Ishikawa (cell line): ENCODE results near the gene GJA4.
A peak's percentile ranks its signal among the peaks of the same experiment; 100 is the strongest.

Experiments used
- CEBPB ChIP-seq: IDR thresholded peaks from 2 replicates; pipeline ENCODE4 v1.6.1; 2012
- CREB1 ChIP-seq: IDR thresholded peaks from 2 replicates; pipeline ENCODE4 v1.6.1; 2012; ENCODE audit warnings: low read depth
- EGR1 ChIP-seq: IDR thresholded peaks from 2 replicates; pipeline ENCODE4 v1.6.1; 2012
- EP300 ChIP-seq: IDR thresholded peaks from 2 replicates; pipeline ENCODE4 v1.6.1; 2012; ENCODE audit warnings: borderline replicate concordance
- RAD21 ChIP-seq: IDR thresholded peaks from 2 replicates; pipeline ENCODE4 v1.6.1; 2012; ENCODE audit warnings: low read depth
- REST ChIP-seq: IDR thresholded peaks from 2 replicates; pipeline ENCODE4 v1.6.1; 2012; ENCODE audit warnings: low read depth, mild to moderate bottlenecking
- TEAD4 ChIP-seq: IDR thresholded peaks from 2 replicates; pipeline ENCODE4 v1.6.1; 2012
- YY1 ChIP-seq: IDR thresholded peaks from 2 replicates; pipeline ENCODE4 v1.6.1; 2012; ENCODE audit warnings: low read depth
- TF ChIP-seq, protein P1 (sequence below): IDR thresholded peaks from 2 replicates; pipeline ENCODE4 v1.6.1; 2012

DNA sequence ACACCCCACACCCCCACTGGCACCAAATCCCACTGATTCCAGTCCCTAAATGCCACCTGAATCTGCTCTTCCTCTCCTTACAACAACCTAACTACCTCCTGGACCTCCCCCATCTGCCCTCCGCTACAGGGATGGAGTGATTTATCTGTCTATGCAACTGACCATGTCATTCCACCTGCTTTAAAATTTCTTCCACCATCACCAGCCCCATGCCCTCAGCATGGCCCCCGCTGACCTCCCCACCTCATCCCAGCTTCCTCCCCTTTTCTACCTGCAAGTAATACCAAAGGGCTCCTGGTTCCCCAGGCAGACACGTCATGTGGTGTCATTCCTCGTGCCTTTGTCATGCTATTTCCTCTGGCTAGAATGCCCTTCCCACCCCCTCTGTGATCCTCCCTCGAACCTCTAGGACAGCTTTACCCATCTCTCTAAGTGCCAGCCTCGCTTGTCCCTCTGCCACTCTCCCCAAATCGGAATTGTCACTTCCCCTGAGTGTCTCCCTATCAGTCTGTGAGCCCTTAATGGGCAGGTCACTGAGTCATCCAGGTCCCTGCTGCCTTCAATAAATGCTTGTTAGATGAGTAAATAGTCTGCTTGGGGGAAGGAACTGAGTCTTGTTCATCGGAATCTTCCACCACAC lies 29.5 kb upstream of the GJA4 start:
- TF ChIP-seq REST (no peak), RAD21 (no peak), EP300 (peak; percentile 29; the same call in 1 of the 2 replicates), CREB1 (no peak), YY1 (no peak), EGR1 (no peak), CEBPB (no peak), TEAD4 (no peak)
- TF ChIP-seq, protein P1, sequence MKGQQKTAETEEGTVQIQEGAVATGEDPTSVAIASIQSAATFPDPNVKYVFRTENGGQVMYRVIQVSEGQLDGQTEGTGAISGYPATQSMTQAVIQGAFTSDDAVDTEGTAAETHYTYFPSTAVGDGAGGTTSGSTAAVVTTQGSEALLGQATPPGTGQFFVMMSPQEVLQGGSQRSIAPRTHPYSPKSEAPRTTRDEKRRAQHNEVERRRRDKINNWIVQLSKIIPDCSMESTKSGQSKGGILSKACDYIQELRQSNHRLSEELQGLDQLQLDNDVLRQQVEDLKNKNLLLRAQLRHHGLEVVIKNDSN: no peak
